NCI-H2107 (cell line): ENCODE measurements around the gene DCLK2.

Experiments
- DNase-seq: peaks from one replicate; lab custom pipeline; 2025; lab: John Stamatoyannopoulos, UW

The DCLK2 gene

GRCh38 chr4:150264595-150265161, 186.4 kb downstream of the DCLK2 start:
- DNase-seq: no peak

- no peak for DNase-seq
Measured at GRCh38 chr4:150265806-150266205, 187.6 kb downstream of the DCLK2 start.

- DNase-seq: no peak
Measured at GRCh38 chr4:150268444-150268843, 190.2 kb downstream of the DCLK2 start.

DNA sequence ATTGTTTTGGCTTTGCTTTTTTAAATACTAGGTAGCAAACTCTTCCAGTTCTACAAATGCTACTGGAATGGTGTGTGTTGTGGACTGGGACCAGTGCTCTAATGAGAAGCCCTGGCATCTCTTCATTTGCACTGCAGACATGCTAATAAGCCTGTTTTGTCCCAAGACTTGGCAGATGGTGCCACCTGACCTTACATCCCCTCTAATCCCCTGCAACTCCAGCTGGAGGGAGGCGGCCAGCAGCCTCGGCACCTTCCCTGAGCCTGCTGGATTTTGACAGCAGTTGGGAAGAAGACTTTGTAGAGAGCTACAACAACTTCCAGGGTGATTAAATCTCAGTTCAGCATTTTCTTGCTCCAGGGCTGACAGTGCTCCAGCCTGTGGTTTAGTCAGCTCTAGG, 200.0 kb downstream of the DCLK2 start:
- no peak for DNase-seq

GRCh38 chr4:150280081-150280895, 202.0 kb downstream of the DCLK2 start:
- DNase-seq: no peak

GRCh38 chr4:150280975-150281374, 202.7 kb downstream of the DCLK2 start:
- no peak for DNase-seq

DNA sequence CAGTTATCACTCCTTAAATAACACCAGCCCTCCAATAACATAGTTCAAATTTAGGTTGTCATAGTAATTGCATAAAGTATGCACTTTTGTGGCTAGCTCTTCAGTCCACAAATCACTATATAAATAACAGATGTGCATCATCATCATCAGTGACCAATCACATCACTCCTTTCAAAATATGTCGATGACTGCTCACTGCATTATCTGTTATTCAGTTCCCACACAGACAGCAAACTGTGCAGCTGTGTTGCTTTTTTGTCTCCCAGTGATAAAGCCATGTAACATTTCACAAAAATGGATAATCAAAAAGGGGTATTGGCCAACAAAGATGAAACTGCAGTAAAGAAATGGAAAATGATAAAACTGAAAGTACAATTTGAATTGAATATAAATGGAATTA, 205.4 kb downstream of the DCLK2 start:
- DNase-seq: no peak

DNA sequence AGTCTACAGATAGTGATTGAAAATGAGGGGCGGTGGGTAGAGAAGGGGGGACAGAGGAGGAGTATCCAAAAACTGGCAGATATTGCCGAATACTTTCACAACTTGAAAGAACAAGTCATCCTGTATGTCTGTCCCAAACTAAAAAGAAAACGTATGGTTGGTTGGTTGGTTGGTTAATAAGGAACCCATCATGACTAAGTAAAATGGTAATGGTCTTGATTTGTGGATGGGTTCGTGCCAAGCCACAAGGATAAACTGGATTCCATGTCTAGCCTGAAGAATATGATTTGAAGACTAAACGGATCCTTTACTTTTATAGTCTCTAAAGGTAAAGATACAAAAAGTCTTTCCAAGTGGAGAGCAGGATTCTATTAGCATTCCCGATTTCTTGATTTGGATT, 208.4 kb downstream of the DCLK2 start:
- no peak for DNase-seq

- no peak for DNase-seq
Measured at GRCh38 chr4:150289198-150289597, 211.0 kb downstream of the DCLK2 start.

DNA sequence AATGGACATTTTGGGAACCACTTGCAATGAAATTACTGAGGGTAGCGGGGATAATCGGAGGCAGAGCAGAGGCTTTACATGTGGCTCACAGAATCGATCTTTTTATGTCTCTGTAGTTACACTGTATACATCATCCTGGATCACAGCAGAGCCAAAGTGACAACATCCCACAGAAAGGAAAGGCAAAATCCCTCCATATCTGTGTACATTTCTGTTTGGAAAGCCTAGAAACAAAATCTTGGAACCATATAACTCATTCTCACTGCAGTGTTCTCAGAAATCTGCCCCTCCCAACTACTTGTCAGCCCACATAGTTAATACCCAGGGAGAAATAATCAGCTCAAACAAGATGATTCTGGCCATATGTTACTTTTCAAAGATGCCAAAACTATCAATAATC, 211.6 kb downstream of the DCLK2 start:
- no peak for DNase-seq

DNA sequence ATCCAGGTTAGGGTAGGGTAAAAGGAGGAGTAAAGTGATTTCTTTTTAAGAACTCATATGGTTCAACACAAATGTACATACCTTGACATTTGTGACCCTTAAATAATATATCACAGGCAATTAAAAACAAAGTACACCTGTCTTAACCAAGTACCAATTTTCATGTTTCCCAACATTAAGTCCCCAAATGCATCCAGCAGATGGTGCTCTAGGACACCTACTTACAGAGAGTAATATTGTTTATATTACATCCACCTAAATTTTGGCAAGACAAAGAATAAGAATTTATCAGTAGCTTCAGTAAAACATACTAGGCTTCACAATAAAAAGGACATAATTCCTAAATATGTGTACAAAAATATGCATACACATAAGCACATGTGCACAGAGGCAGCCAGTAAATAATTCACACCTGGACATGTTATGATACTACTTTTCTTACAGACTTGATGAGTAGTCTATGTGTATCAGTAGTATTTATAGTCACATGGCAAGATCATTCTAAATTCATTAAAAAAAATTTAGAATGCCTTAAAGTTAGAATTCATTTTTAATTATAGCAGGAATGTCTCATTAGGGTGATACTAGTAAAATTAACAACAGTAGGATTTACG, 219.7 kb downstream of the DCLK2 start:
- DNase-seq: no peak

- no peak for DNase-seq
Measured at GRCh38 chr4:150299816-150300215, 221.6 kb downstream of the DCLK2 start.

DNA sequence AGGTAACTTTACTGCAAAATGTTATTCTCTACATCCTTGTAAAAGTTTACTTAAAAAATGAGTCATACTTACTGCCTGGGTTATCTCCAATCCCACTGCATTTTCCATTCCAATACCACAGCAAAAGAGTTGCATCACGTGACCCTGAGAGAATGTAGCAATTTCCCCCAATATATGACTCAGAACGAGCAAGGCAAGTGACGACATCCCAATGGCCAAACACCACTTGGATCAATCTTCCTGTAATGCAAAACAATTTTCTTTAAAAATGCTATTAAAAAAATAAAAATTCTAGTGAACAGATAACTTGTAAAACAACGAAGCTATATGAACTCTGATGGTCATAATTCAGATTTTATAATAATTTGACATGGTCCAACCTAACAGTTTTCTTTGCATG, 224.3 kb downstream of the DCLK2 start:
- no peak for DNase-seq

- no peak for DNase-seq
Measured at GRCh38 chr4:150305995-150306394, 227.8 kb downstream of the DCLK2 start.

- DNase-seq: no peak
Measured at GRCh38 chr4:150306719-150307118, 228.5 kb downstream of the DCLK2 start.
